HEK293T (cell line): ENCODE data around the gene INO80D.

Experiments used
- BHLHE40 ChIP-seq: fragments of 450-650 bp; IDR thresholded peaks from 2 replicates; pipeline ENCODE4 v1.6.1; 2016; ENCODE audit warnings: mild to moderate bottlenecking, moderate library complexity, borderline replicate concordance
- CTBP1 ChIP-seq: fragments of 450-650 bp; IDR thresholded peaks from 2 replicates; pipeline ENCODE4 v1.6.1; 2016; ENCODE audit warnings: borderline replicate concordance
- ELF4 ChIP-seq: fragments of 450-650 bp; IDR thresholded peaks from 2 replicates; pipeline ENCODE4 v1.6.1; 2017; ENCODE audit warnings: antibody characterized with exemption
- FOXA1 ChIP-seq: fragments of 450-650 bp; IDR thresholded peaks from 2 replicates; pipeline ENCODE4 v1.6.1; 2016; ENCODE audit warnings: mild to moderate bottlenecking
- FOXK2 ChIP-seq: fragments of 450-650 bp; IDR thresholded peaks from 2 replicates; pipeline ENCODE4 v1.6.1; 2016; ENCODE audit warnings: mild to moderate bottlenecking
- FOXM1 ChIP-seq: fragments of 450-650 bp; IDR thresholded peaks from 2 replicates; pipeline ENCODE4 v1.6.1; 2017; ENCODE audit warnings: mild to moderate bottlenecking, borderline replicate concordance
- HDGF ChIP-seq: fragments of 450-650 bp; IDR thresholded peaks from 2 replicates; pipeline ENCODE4 v1.6.1; 2017; ENCODE audit warnings: antibody characterized with exemption, borderline replicate concordance
- LEF1 ChIP-seq: fragments of 450-650 bp; IDR thresholded peaks from 2 replicates; pipeline ENCODE4 v1.6.1; 2017; ENCODE audit warnings: mild to moderate bottlenecking, borderline replicate concordance
- NFRKB ChIP-seq: fragments of 450-650 bp; IDR thresholded peaks from 2 replicates; pipeline ENCODE4 v1.6.1; 2016; ENCODE audit warnings: mild to moderate bottlenecking, moderate library complexity
- PKNOX1 ChIP-seq: fragments of 450-650 bp; IDR thresholded peaks from 2 replicates; pipeline ENCODE4 v1.6.1; 2016
- SP1 ChIP-seq: fragments of 450-650 bp; IDR thresholded peaks from 2 replicates; pipeline ENCODE4 v1.6.1; 2017
- SUZ12 ChIP-seq: fragments of 450-650 bp; IDR thresholded peaks from 2 replicates; pipeline ENCODE4 v1.6.1; 2016; ENCODE audit warnings: mild to moderate bottlenecking
- TARDBP ChIP-seq: fragments of 450-650 bp; IDR thresholded peaks from 2 replicates; pipeline ENCODE4 v1.6.1; 2016
- ZNF384 ChIP-seq: fragments of 450-650 bp; IDR thresholded peaks from 2 replicates; pipeline ENCODE4 v1.6.1; 2016

- no peak for TF ChIP-seq NFRKB
- no peak for TF ChIP-seq BHLHE40
- no peak for TF ChIP-seq SP1
- TF ChIP-seq CTBP1, result no peak
- no peak for TF ChIP-seq LEF1
- no peak for TF ChIP-seq SUZ12
- TF ChIP-seq ELF4, result no peak
- TF ChIP-seq TARDBP, result no peak
- TF ChIP-seq HDGF, result no peak
- no peak for TF ChIP-seq FOXM1
- TF ChIP-seq FOXK2, result no peak
- TF ChIP-seq ZNF384, result no peak
- no peak for TF ChIP-seq PKNOX1
- TF ChIP-seq FOXA1, result no peak
Observed at GRCh38 chr2:206112846-206113547, 27.0 kb upstream of the INO80D start.
